HEK293 (cell line): ENCODE data around the gene IL1R1.

Experiments
- CTCF ChIA-PET: fragments of 350-600 bp; formaldehyde crosslinking; extraction: SDS; loops from one replicate; lab custom pipeline; 2021; ENCODE audit warnings: antibody characterized with exemption; lab: Yijun Ruan, JAX
- POLR2A ChIA-PET: fragments of 300-600 bp; formaldehyde crosslinking; extraction: SDS; loops from one replicate; lab custom pipeline; 2020; ENCODE audit warnings: antibody characterized with exemption, inconsistent platforms; lab: Yijun Ruan, JAX
- H3K27ac ChIP-seq: fragments of 200-500 bp; sonication (Bioruptor generic); 2 replicates; pipeline ENCODE4 v1.5.1; 2014; ENCODE audit warnings: low read depth, low read length, control low read depth, inconsistent platforms; ENCODE audit errors: extremely low read depth
- H3K36me3 ChIP-seq, 2 experiments: fragments of 200-500 bp in 1 of 2; sonication (Bioruptor generic) in 1 of 2; 1 replicate in 1 of 2; 2 replicates in 1 of 2; pipeline ENCODE4 v1.5.1; 2014 to 2017; ENCODE audit warnings: inconsistent platforms in 2 of 2, low read length in 2 of 2; ENCODE audit not compliant: control insufficient read depth in 2 of 2, insufficient read depth in 1 of 2
- H3K4me1 ChIP-seq: fragments of 200-500 bp; sonication (Bioruptor generic); 2 replicates; pipeline ENCODE4 v1.5.1; 2014; ENCODE audit warnings: mild to moderate bottlenecking, low read length, inconsistent platforms; ENCODE audit not compliant: control insufficient read depth, insufficient read depth
- H3K4me3 ChIP-seq: 2 replicates; pipeline ENCODE4 v1.5.1; 2011; ENCODE audit warnings: low read depth, mild to moderate bottlenecking, control low read depth, low read length, moderate library complexity
- H3K9me3 ChIP-seq: fragments of 200-500 bp; sonication (Bioruptor generic); 2 replicates; pipeline ENCODE4 v1.5.1; 2014; ENCODE audit warnings: low read depth, low read length, inconsistent platforms; ENCODE audit not compliant: control insufficient read depth, insufficient read depth
- ELK4 ChIP-seq: IDR thresholded peaks from 2 replicates; pipeline ENCODE4 v1.6.1; 2011; ENCODE audit warnings: mild to moderate bottlenecking, low read depth, low read length, borderline replicate concordance
- HIC1 ChIP-seq: fragments of 450-650 bp; formaldehyde crosslinking; IDR thresholded peaks from 2 replicates; pipeline ENCODE4 v1.5.1; 2016; ENCODE audit warnings: missing biosample characterization, missing genetic modification characterization
- KLF1 ChIP-seq: fragments of 450-650 bp; formaldehyde crosslinking; IDR thresholded peaks from 2 replicates; pipeline ENCODE4 v1.5.1; 2016; ENCODE audit warnings: missing biosample characterization, missing genetic modification characterization
- OSR2 ChIP-seq: fragments of 450-650 bp; formaldehyde crosslinking; IDR thresholded peaks from 2 replicates; pipeline ENCODE4 v1.5.1; 2016; ENCODE audit warnings: missing biosample characterization, missing genetic modification characterization
- SP3 ChIP-seq: fragments of 450-650 bp; formaldehyde crosslinking; IDR thresholded peaks from 2 replicates; pipeline ENCODE4 v1.5.1; 2016; ENCODE audit warnings: missing biosample characterization, missing genetic modification characterization
- ZBTB17 ChIP-seq: fragments of 450-650 bp; formaldehyde crosslinking; IDR thresholded peaks from 2 replicates; pipeline ENCODE4 v1.5.1; 2016; ENCODE audit warnings: missing biosample characterization, missing genetic modification characterization
- ZBTB7A ChIP-seq: fragments of 450-650 bp; formaldehyde crosslinking; IDR thresholded peaks from 2 replicates; pipeline ENCODE4 v1.5.1; 2016; ENCODE audit warnings: low read depth, missing biosample characterization, missing genetic modification characterization
- ZNF155 ChIP-seq: fragments of 450-650 bp; formaldehyde crosslinking; IDR thresholded peaks from 2 replicates; pipeline ENCODE4 v1.5.1; 2016; ENCODE audit warnings: missing biosample characterization, missing genetic modification characterization
- ZNF214 ChIP-seq: fragments of 450-650 bp; formaldehyde crosslinking; IDR thresholded peaks from 2 replicates; pipeline ENCODE4 v1.5.1; 2017; ENCODE audit warnings: missing biosample characterization, mild to moderate bottlenecking, missing genetic modification characterization, borderline replicate concordance
- ZNF26 ChIP-seq: fragments of 450-650 bp; formaldehyde crosslinking; IDR thresholded peaks from 2 replicates; pipeline ENCODE4 v1.5.1; 2016; ENCODE audit warnings: missing biosample characterization, missing genetic modification characterization
- ZNF473 ChIP-seq: fragments of 450-650 bp; formaldehyde crosslinking; IDR thresholded peaks from 2 replicates; pipeline ENCODE4 v1.5.1; 2017; ENCODE audit warnings: missing biosample characterization, missing genetic modification characterization
- ZNF580 ChIP-seq: fragments of 450-650 bp; formaldehyde crosslinking; IDR thresholded peaks from 2 replicates; pipeline ENCODE4 v1.5.1; 2016; ENCODE audit warnings: missing biosample characterization, missing genetic modification characterization
- ZNF596 ChIP-seq: fragments of 450-650 bp; IDR thresholded peaks from 2 replicates; pipeline ENCODE4 v1.5.0; 2018; ENCODE audit warnings: missing biosample characterization, mild to moderate bottlenecking, missing genetic modification characterization, moderate library complexity
- ZNF639 ChIP-seq: fragments of 450-650 bp; formaldehyde crosslinking; IDR thresholded peaks from 2 replicates; pipeline ENCODE4 v1.5.1; 2016; ENCODE audit warnings: missing biosample characterization, missing genetic modification characterization
- ZNF777 ChIP-seq: fragments of 450-650 bp; formaldehyde crosslinking; IDR thresholded peaks from 2 replicates; pipeline ENCODE4 v1.5.1; 2017; ENCODE audit warnings: missing biosample characterization, missing genetic modification characterization, borderline replicate concordance
- ZSCAN30 ChIP-seq: fragments of 450-650 bp; IDR thresholded peaks from 2 replicates; pipeline ENCODE4 v1.5.1; 2018; ENCODE audit warnings: missing biosample characterization, mild to moderate bottlenecking, missing genetic modification characterization, moderate library complexity

The IL1R1 gene

GRCh38 chr2:102224824-102225739, 82.5 kb downstream of the IL1R1 start:
- TF ChIP-seq ZNF473 (tag by site-specific recombination): no peak
- TF ChIP-seq SP3 (tag by site-specific recombination): no peak
- H3K4me1 ChIP-seq: no peaks in the 10 kb centered on the region
- no peak overlapping the region for H3K4me3 ChIP-seq
- H3K27ac ChIP-seq: no peak overlapping the region
- CTCF ChIA-PET: interaction anchor here (1.0 to 1.2 kb wide), 3 partner anchors 205 to 260 kb away, joined by 3 to 5 read pairs (median 5); no protein-coding TSS in a partner anchor
- POLR2A ChIA-PET: no interaction called here
- no peaks in the 10 kb centered on the region for H3K36me3 ChIP-seq
- H3K9me3 ChIP-seq: no peaks in the 10 kb centered on the region

- TF ChIP-seq ZNF580 (tag by site-specific recombination) (no peak), ZNF155 (tag by site-specific recombination) (no peak), ZSCAN30 (tag by site-specific recombination) (no peak), ZBTB7A (tag by site-specific recombination) (no peak), OSR2 (no peak), ZNF777 (no peak), ZBTB17 (no peak), ZNF596 (tag by site-specific recombination) (no peak), HIC1 (tag by site-specific recombination) (no peak), ZNF214 (tag by site-specific recombination) (no peak), SP3 (tag by site-specific recombination) (no peak), ZNF639 (no peak), ELK4 (no peak), KLF1 (no peak), ZNF26 (tag by site-specific recombination) (no peak)
- ChIA-PET CTCF (interaction anchor here (0.7 to 1.2 kb wide), 3 partner anchors 32 to 261 kb away, joined by 3 to 5 read pairs (median 5); no protein-coding TSS in a partner anchor), POLR2A (no interaction called here)
Measured at GRCh38 chr2:102226171-102226570, 83.6 kb downstream of the IL1R1 start.

More at GRCh38 chr2:102226171-102226570, 83.6 kb downstream of the IL1R1 start:
- Histone ChIP-seq H3K27ac (no peak overlapping the region), H3K4me1 (no peaks in the 10 kb centered on the region), H3K9me3 (no peaks in the 10 kb centered on the region), H3K36me3 (no peaks in the 10 kb centered on the region), H3K4me3 (no peak overlapping the region)
